Measurements from ENCODE around the gene SMIM17.

Gene SMIM17

DNA sequence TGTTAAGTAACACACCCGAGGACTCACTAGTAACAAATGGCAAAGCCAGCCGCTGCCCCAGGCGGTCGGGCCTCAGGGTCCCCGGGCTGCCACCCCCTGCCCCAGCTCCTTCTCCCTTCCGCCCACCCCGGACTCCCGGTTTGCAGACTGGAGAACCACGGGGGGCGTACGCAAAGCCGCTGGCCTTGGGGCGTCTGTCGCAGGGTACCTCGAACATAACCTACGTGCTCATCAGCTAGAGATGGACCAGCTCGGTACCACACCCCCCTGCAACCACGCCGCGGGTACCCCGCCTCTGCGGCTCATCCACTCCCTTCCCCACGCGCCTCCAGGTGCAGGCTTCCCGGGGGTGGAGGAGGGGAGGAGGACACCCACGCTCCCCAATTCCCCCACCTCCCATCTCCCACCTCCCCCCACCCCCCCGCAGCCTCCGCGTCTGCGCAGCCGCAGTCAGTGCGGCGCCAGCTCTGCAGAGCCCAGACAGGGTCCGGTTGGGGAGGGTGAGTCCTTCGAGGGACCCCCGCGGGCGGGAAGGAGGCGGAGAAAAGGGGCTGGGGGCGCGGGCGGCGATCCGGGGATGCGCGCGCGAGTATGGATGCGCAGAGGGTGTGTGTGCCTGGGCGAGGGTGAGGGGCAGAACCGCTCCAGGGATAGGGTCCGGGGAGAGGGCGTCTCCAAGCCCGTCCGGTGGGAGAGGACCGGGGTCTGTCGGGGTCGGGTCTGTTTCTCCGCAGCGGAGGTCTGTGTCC lies at the start of gene SMIM17:
Gene SMIM17 (plus strand): TSS at position 449 of the 749 bp plus-strand sequence. CDS start 2,509 bp downstream, outside the sequence.
- DNase-seq, result no peak

DNA sequence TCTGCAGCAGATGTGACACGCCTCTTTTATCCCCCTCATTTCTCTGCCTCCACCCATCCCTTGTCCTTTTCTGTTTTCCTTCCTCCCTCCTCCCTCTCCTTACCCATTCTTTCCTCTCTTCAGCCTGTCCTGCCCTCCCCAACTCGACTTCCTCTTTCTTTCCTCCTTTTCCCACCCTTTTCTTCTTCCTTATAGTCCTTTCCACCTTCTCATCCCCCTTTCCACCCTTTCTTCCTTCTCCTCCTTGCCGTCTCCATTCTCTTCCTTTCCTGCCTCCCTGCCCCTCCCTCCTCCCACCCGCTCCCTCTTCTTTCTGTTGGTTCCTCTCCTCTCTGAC lies 48.5 kb upstream of the SMIM17 start:
- DNase-seq, result no peak

- DNase-seq, result peak; percentile 99
Observed at GRCh38 chr19:56594783-56595547, 48.0 kb upstream of the SMIM17 start, which contains the start of gene ZNF71. ZNF71 (plus strand) TSS chr19:56595302; CDS start chr19:56601559, 6,257 bp downstream.

DNA sequence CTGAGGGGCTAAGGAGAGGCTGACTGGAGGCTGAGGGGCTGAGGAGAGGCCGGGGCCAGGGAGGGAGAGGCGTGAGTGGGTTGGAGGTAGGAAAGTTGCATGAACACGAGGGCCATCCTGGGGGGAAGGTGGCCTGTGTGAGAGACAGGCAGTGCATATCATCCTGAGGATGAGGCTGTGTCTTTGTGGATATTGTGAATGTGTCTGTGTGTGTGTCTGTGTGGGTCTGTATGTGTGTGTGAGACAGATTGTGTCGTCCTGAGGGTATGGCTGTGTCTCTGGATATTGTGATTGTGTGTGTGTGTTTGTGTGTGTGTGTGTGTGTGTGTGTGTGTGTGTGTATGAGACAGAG lies 47.4 kb upstream of the SMIM17 start:
- DNase-seq, result peak; percentile 82

GRCh38 chr19:56596676-56597075 lies 46.3 kb upstream of the SMIM17 start:
- no peak for DNase-seq

GRCh38 chr19:56597696-56598095 lies 45.3 kb upstream of the SMIM17 start:
- no peak for DNase-seq

- DNase-seq, result no peak
Observed at GRCh38 chr19:56601375-56601774, 41.6 kb upstream of the SMIM17 start.

GRCh38 chr19:56603829-56604228 lies 39.1 kb upstream of the SMIM17 start:
- DNase-seq, result no peak

GRCh38 chr19:56608274-56608964 lies 34.5 kb upstream of the SMIM17 start:
- no peak for DNase-seq

DNA sequence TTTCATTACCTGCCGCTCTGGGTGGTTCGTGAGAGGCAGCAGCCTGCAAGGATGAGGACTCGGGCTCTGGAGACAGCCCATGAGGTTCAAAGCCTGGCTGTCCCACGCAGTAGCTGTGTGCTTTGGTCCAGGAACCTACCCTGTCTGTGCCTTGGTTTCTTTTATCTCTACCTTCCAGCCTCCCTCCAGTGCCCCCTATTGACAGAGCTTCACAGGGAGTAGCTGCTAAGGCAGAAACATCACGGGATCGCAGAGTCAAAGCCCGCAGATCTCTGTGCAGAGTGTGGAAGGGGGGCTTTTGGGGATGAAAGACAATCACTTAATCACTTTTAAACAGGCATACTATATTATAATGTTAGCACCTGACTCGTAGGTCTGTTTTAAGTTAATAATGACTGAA lies 31.7 kb upstream of the SMIM17 start:
- no peak for DNase-seq

DNA sequence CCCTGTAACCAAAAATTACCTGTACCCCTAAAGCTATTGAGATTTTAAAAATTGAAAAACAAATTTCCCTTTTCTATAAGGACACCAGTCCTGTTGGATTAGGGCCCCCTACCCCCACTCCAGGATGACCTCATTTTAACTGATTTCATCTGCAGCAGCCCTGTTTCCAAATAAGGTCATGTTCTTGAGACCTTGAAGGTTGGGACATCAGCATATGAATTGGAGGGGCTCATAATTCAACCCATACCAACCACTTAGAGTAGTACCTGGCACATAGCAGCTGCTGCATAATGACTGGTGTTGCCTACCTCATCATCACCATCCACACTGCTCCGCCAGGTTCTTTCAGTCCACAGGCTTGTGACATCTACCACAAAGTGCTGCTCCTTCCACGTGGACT lies 30.2 kb upstream of the SMIM17 start:
- DNase-seq, result no peak

DNA sequence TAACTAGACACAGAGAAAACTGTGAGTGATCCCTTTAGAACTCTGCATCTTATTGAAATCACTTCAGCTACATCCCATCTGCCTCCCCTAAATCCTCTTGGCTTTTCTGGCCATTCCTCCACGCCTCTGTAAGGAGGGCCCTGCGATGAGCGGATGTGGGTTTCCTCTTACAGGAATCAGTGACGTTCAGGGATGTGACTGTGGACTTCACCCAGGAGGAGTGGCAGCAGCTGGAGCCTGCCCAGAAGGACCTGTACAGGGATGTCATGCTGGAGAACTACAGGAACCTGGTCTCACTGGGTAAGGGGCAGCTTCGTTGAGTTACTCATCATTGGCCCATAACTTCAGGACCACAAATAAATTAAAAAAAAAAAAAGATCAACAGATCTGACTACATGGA lies 29.3 kb upstream of the SMIM17 start:
- no peak for DNase-seq

GRCh38 chr19:56617531-56617930 lies 25.4 kb upstream of the SMIM17 start:
- no peak for DNase-seq

- DNase-seq, result no peak
Observed at GRCh38 chr19:56619121-56619520, 23.8 kb upstream of the SMIM17 start.

DNA sequence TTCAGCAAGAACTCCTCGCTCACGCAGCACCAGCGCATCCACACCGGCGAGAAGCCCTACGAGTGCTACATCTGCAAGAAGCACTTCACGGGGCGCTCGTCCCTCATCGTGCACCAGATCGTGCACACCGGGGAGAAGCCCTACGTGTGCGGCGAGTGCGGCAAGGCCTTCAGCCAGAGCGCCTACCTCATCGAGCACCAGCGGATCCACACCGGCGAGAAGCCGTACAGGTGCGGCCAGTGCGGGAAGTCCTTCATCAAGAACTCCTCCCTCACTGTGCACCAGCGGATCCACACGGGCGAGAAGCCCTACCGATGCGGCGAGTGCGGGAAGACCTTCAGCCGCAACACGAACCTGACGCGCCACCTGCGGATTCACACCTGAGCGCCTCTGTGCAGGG lies 20.6 kb upstream of the SMIM17 start:
- no peak for DNase-seq

DNA sequence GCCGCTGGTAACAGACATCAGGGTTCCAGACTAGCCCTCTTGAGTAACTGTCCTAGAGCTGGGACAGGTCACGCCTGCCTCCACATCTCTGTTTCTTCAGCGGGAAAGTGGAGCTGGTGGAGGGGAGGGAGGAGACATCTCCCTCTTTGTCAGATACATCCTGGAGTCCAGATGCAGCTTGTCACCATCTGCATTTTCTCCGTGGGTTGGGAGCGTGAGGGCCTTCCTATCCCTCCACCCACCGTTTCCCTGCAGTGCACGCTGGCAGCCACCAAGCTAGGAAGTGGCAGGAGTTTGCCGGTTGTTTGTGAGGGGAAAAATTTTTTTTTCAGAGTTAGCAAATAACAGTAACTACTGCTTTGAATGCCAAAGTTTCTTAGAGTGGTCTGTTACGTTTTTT lies 20.0 kb upstream of the SMIM17 start:
- DNase-seq, result no peak

DNA sequence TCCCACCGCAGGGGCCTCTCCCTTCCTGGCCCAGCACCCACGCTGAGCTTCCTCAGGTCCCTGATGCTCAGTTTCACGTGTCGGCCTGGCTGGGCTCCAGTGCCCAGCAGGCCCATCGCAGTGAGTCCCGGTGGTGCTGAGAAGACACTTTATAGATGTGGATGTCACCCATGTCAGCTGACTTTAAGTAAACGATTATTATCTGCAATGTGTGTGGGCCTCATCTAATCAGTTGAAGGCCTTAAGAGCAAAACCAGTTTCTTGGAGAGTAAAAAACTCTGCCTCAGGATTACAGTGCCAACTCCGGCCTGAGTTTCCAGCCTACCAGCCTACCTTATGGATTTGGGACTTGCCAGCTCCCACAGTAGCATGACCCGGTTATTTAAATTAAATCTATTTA lies 17.3 kb upstream of the SMIM17 start:
- DNase-seq, result no peak

GRCh38 chr19:56633021-56633420 lies 9.9 kb upstream of the SMIM17 start:
- no peak for DNase-seq

- no peak for DNase-seq
Observed at GRCh38 chr19:56637976-56638555, 4.9 kb upstream of the SMIM17 start.

DNA sequence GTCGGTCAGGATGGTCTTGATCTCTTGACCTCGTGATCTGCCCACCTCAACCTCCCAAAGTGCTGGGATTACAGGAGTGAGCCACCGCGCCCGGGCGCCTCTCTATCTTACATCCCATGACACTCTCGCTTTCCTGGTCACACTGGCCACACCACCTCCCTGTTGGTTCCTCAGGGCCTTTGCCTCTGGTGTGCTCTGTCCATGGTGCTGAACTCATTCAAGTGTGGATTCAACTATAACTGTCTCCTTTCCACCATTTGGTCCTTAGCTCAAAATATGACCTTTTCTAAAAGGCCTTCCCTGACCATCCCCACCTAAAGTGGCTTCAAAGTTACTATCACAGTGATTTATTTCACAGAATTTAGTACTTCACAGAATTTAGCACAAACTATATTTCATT lies 3.7 kb upstream of the SMIM17 start:
- no peak for DNase-seq

DNA sequence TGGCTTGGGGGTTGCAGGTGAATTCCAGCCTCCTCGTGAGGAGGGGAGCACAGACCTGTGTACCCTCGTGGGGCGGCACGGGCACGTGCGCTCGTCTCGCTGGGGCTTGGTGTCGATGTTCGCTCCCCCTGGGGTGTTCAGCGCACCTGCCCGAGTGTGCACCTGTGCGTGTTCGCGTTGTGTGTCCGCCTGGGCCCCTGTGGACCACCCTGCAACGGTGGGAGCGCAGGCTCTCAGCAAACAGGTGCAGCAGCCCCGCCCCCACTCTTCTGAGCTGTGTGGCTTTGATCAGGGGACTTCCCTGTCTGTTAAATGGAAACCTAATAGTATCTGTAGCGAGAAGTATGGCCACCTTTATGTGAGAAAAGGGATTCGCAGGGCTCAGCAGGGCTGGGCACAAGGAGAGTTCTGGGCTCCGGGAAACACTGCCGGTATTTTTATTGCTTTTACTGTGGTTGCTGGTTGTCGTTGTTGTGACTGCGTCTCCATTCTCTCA lies 549 bp downstream of the SMIM17 start:
- no peak for DNase-seq

GRCh38 chr19:56654151-56654550 lies 11.2 kb downstream of the SMIM17 start:
- no peak for DNase-seq

DNA sequence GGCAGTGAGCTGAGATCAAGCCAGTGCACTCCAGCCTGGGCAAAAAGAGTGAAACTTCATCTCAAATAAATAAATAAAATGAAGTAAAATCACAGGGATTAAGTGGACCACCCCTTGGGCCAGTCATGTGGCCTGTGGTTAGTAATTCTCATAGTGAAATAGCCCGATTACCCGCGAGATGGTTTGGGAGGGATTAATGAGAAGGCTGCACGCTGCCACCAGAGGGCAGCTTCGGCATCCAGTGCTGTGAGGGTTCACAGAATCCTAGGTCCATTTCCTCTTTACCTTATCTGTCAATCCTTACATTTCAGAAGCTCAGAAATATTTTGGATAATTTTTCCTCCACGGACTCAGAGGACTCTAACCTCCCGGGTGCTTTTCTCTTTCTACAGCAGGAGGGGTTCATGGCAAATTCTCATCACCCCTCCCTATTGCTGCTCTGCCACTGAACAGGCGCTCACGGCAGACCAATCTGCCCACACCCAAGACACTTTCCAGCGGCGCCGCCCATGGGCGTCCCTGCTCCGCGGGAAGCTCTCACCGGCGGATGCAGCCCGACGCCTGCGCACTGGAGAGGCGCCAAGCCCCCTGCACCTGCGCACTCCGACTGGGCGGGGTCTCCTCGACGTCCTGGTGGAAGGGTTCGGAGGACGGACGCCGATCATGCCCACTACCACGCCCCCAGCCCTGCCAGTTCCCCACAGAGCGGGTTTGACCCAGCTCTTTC lies 17.6 kb downstream of the SMIM17 start:
- DNase-seq, result peak; percentile 35
